A673 (cell line): ENCODE data around the gene TBXA2R. TPM values are rescaled to one million over a fixed set of nuclear protein-coding genes. Genes with fewer than 3 reads are reported as not detected.

Experiments used
- BruUV-seq: library from RNA; stranded (reverse); fragments of 400-500 nt; replicated peaks from 2 replicates; lab custom pipeline; 2021; lab: Mats Ljungman, UMichigan
- CTCF ChIA-PET: fragments of 300-600 bp; sonication (Branson Sonifier 250); formaldehyde crosslinking; loops from one replicate; lab custom pipeline; 2022; ENCODE audit warnings: antibody characterized with exemption; lab: Charles Lee
- POLR2A ChIA-PET: fragments of 300-600 bp; sonication (Branson Sonifier 250); formaldehyde crosslinking; loops from one replicate; lab custom pipeline; 2022; ENCODE audit warnings: antibody characterized with exemption; ENCODE audit not compliant: low non-redundant PET; lab: Charles Lee
- DNase-seq: peaks from one replicate; pipeline ENCODE4 v3.0.0-alpha.2; 2015; ENCODE audit warnings: low spot score
- H3K27ac ChIP-seq: fragments of 200-600 bp; sonication (generic); 2 replicates; pipeline ENCODE4 v1.5.1; 2016; ENCODE audit warnings: mixed run types, low read depth, mild to moderate bottlenecking, mixed read lengths, antibody characterized with exemption, low read length; ENCODE audit not compliant: poor library complexity, severe bottlenecking
- H3K27me3 ChIP-seq: fragments of 200-600 bp; sonication (generic); replicated peaks from 2 replicates; pipeline ENCODE4 v1.6.1; 2017; ENCODE audit warnings: mixed run types, low read depth, mild to moderate bottlenecking, mixed read lengths, antibody characterized with exemption, low read length; ENCODE audit not compliant: insufficient read depth, poor library complexity
- H3K36me3 ChIP-seq: fragments of 200-600 bp; sonication (generic); 2 replicates; pipeline ENCODE4 v1.6.1; 2016; ENCODE audit warnings: mixed run types, mild to moderate bottlenecking, mixed read lengths, antibody characterized with exemption, low read length; ENCODE audit not compliant: insufficient read depth, poor library complexity, severe bottlenecking
- H3K4me1 ChIP-seq: fragments of 200-600 bp; sonication (generic); 2 replicates; pipeline ENCODE4 v1.6.1; 2017; ENCODE audit warnings: mixed run types, mild to moderate bottlenecking, mixed read lengths, antibody characterized with exemption, low read length; ENCODE audit not compliant: insufficient read depth, poor library complexity, severe bottlenecking
- H3K4me3 ChIP-seq: fragments of 200-600 bp; sonication (generic); 2 replicates; pipeline ENCODE4 v1.5.1; 2016; ENCODE audit warnings: low read depth, mixed run types, mild to moderate bottlenecking, mixed read lengths, low read length; ENCODE audit not compliant: poor library complexity, severe bottlenecking
- H3K9me3 ChIP-seq: fragments of 200-600 bp; sonication (generic); 2 replicates; pipeline ENCODE4 v1.6.1; 2016; ENCODE audit warnings: mixed run types, low read depth, mild to moderate bottlenecking, mixed read lengths, antibody characterized with exemption, low read length; ENCODE audit not compliant: poor library complexity, severe bottlenecking
- CTCF ChIP-seq: fragments of 300-800, 200-600 bp; sonication (generic); conservative IDR thresholded peaks from 2 replicates; pipeline ENCODE4 v1.5.1; 2017; ENCODE audit warnings: low read depth, mild to moderate bottlenecking, antibody characterized with exemption, low read length, moderate library complexity, mixed read lengths
- EZH2 ChIP-seq: fragments of 200-600 bp; sonication (generic); IDR thresholded peaks from 2 replicates; pipeline ENCODE4 v1.6.1; 2017; ENCODE audit warnings: borderline replicate concordance, low read depth, mild to moderate bottlenecking, mixed read lengths, antibody characterized with exemption, low read length; ENCODE audit not compliant: poor library complexity, severe bottlenecking
- intact Hi-C: fragments of 100-400 bp; cut with micrococcal nuclease; formaldehyde crosslinking; loops from one replicate; pipeline ENCODE4 v1.10.0; 2022; ENCODE audit not compliant: unreplicated experiment
- total RNA-seq: library from RNA; stranded (reverse); gene quantifications from 2 replicates; pipeline ENCODE4 v1.2.3, GENCODE V29; 2021

The TBXA2R gene
- total RNA-seq, 1 experiment from 2014 or later, result 0.56 TPM

GRCh38 chr19:3615524-3616135 is 9.0 kb upstream of the TBXA2R start:
- H3K27me3 ChIP-seq, result no peaks in the 10 kb centered on the region
- ChIA-PET CTCF (no interaction called here), POLR2A (no interaction called here)
- H3K27ac ChIP-seq, result no peak overlapping the region
- H3K4me1 ChIP-seq, result no peaks in the 10 kb centered on the region
- H3K4me3 ChIP-seq, result no peak overlapping the region
- peaks cover 8% of the 10 kb centered on the region for H3K36me3 ChIP-seq
- no peaks in the 10 kb centered on the region for H3K9me3 ChIP-seq
- intact Hi-C loops, result loop anchor here (5.0 kb wide), 1 partner anchor 288 kb away; no protein-coding TSS in a partner anchor
- no peak for TF ChIP-seq CTCF
- TF ChIP-seq EZH2, result no peak
- no peak for DNase-seq
- BruUV-seq, result no TSS peak

GRCh38 chr19:3614858-3615505 is 8.3 kb upstream of the TBXA2R start:
- Histone ChIP-seq H3K27ac (no peak overlapping the region), H3K9me3 (no peaks in the 10 kb centered on the region), H3K27me3 (no peaks in the 10 kb centered on the region), H3K4me3 (no peak overlapping the region), H3K36me3 (peaks cover 8% of the 10 kb centered on the region), H3K4me1 (no peaks in the 10 kb centered on the region)
- no TSS peak for BruUV-seq
- ChIA-PET CTCF (no interaction called here), POLR2A (no interaction called here)
- no peak for DNase-seq
- TF ChIP-seq CTCF, result no peak
- TF ChIP-seq EZH2, result no peak
- intact Hi-C loops, result loop anchor here (5.0 kb wide), 1 partner anchor 288 kb away; no protein-coding TSS in a partner anchor

GRCh38 chr19:3613818-3614661 is 7.4 kb upstream of the TBXA2R start:
- Histone ChIP-seq H3K9me3 (no peaks in the 10 kb centered on the region), H3K4me1 (no peaks in the 10 kb centered on the region), H3K27me3 (no peaks in the 10 kb centered on the region), H3K36me3 (peaks cover 8% of the 10 kb centered on the region), H3K4me3 (no peak overlapping the region), H3K27ac (no peak overlapping the region)
- ChIA-PET POLR2A (no interaction called here), CTCF (no interaction called here)
- no TSS peak for BruUV-seq
- no peak for DNase-seq
- no peak for TF ChIP-seq EZH2
- no peak for TF ChIP-seq CTCF
- intact Hi-C loops, result no loop called here
